ENCODE data around the gene RASSF7. TPM values are rescaled to one million over a fixed set of nuclear protein-coding genes. Genes with fewer than 3 reads are reported as not detected.

RASSF7 gene
- total RNA-seq, 1 donor from 2014 or later: 32.3 TPM

DNA sequence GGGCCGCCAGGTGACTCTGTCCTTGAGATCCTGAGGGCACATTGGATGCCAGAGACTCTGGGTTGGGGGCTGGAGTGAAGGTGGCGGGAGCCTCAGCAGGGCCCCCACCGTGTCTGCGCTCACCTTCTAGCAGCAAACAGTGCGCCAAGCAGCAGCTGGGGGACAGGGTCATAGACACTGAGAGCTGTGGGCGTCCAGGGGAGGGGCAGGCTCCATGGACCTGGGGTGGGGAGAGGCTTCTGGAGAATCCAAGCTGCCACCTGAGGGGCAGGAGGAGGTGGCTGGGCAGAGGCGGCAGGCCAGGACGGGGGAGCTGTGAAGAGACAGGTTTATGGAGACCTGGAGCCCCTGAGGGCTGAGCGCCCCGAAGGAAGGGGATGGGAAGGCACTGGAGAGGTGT lies 23.5 kb downstream of the RASSF7 start:
- H3K36me3 Mint-ChIP-seq (ENCODE audit: low read depth, unreplicated experiment): peaks cover 23% of the 10 kb centered on the region
- FAIRE-seq: no peak

DNA sequence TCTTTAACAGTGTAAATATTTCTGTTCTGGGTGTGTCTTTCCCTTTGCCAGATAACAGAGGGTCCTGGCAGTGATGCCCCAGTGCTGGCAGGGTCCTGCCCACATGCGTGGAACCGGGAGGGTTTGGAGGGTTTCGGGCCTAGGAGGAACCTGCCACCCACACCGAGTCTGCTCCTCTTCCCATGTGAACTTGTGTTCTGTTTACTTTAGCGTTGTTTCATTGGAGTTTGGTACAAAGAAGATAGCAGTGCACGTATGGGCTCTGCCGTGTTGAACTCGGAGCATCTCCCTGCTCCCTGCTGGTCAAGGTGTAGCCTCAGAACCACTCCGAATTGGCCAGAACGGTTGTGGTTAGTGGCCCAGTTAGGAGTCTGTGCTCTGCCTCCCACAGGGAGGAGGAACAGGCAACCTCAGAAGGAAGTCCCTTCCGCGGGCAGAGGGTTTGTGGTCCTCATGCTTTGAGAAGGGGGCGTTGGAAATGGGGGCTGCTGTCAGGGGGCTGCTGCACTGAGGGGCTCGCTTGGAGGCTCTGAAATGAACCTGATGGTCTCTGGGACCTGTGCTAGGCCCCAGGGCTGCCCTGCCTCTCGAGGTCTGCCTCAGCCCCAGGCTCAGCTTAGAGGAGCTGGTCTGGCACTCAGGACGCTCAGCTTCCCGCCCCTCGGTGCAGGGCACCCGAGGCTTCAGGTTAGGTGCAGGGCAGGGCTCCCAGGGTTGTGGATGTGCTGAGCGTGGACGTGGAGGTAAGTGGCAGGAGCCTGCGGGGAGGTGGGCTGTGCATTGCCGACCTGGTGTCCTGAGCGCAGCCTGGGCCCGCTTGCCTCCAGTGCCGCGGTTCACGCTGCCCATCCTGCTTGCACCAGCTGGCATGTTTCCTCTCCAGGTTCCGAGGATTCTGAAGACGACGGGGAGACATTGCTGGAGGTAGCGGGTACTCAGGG lies 25.9 kb downstream of the RASSF7 start:
- peaks cover 20% of the 10 kb centered on the region for H3K36me3 ChIP-seq (ENCODE audit: insufficient read depth, low read length)
- H3K27ac ChIP-seq (ENCODE audit: low read depth, low read length): no peak overlapping the region
- Mint-ChIP-seq H3K4me1 (ENCODE audit: low read depth, unreplicated experiment) (peaks cover 27% of the 10 kb centered on the region), H3K4me3 (ENCODE audit: unreplicated experiment) (no peak overlapping the region), H3K36me3 (ENCODE audit: low read depth, unreplicated experiment) (peaks cover 25% of the 10 kb centered on the region), H3K27ac (ENCODE audit: unreplicated experiment) (peak overlapping the region; percentile 99), H3K27me3 (ENCODE audit: low read depth, unreplicated experiment) (no peaks in the 10 kb centered on the region), H3K9me3 (ENCODE audit: unreplicated experiment) (no peaks in the 10 kb centered on the region)
- no peak overlapping the region for H3K4me2 ChIP-seq (ENCODE audit: low read length)
- no peak overlapping the region for H3K4me3 ChIP-seq (ENCODE audit: insufficient read depth, low read depth, low read length)
- H3K4me1 ChIP-seq (ENCODE audit: insufficient read depth, low read length): peaks cover 11% of the 10 kb centered on the region
- no peaks in the 10 kb centered on the region for H3K27me3 ChIP-seq (ENCODE audit: insufficient read depth, low read length)
- no peak for DNase-seq (ENCODE audit: low read depth)
- no peaks in the 10 kb centered on the region for H3K9me3 ChIP-seq (ENCODE audit: insufficient read depth, low read depth, low read length)
- TF ChIP-seq, protein P1, sequence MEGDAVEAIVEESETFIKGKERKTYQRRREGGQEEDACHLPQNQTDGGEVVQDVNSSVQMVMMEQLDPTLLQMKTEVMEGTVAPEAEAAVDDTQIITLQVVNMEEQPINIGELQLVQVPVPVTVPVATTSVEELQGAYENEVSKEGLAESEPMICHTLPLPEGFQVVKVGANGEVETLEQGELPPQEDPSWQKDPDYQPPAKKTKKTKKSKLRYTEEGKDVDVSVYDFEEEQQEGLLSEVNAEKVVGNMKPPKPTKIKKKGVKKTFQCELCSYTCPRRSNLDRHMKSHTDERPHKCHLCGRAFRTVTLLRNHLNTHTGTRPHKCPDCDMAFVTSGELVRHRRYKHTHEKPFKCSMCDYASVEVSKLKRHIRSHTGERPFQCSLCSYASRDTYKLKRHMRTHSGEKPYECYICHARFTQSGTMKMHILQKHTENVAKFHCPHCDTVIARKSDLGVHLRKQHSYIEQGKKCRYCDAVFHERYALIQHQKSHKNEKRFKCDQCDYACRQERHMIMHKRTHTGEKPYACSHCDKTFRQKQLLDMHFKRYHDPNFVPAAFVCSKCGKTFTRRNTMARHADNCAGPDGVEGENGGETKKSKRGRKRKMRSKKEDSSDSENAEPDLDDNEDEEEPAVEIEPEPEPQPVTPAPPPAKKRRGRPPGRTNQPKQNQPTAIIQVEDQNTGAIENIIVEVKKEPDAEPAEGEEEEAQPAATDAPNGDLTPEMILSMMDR (IDR thresholded peaks at IDR 0.05; ENCODE audit: insufficient read depth, low read depth, low read length): no peak
- TF ChIP-seq EZH2 (IDR thresholded peaks at IDR 0.05; ENCODE audit: insufficient read depth, low read length): no peak
- peaks cover 76% of the 10 kb centered on the region for H4K20me1 ChIP-seq (ENCODE audit: insufficient read depth, low read length)
- peaks cover 73% of the 10 kb centered on the region for H3K79me2 ChIP-seq (ENCODE audit: insufficient read depth, low read length)
- FAIRE-seq: no peak
- no peak overlapping the region for H3K9ac ChIP-seq (ENCODE audit: low read length)
- H2AFZ ChIP-seq (ENCODE audit: low read depth, low read length): no peak overlapping the region

More for the DNA sequence above, 23.5 kb downstream of the RASSF7 start:
- Histone ChIP-seq H3K79me2 (ENCODE audit: insufficient read depth, low read length) (peaks cover 79% of the 10 kb centered on the region), H3K27ac (ENCODE audit: low read depth, low read length) (no peak overlapping the region), H3K27me3 (ENCODE audit: insufficient read depth, low read length) (no peaks in the 10 kb centered on the region), H2AFZ (ENCODE audit: low read depth, low read length) (no peak overlapping the region), H3K9ac (ENCODE audit: low read length) (no peak overlapping the region), H4K20me1 (ENCODE audit: insufficient read depth, low read length) (peaks cover 74% of the 10 kb centered on the region), H3K4me3 (ENCODE audit: insufficient read depth, low read depth, low read length) (no peak overlapping the region), H3K4me1 (ENCODE audit: insufficient read depth, low read length) (peaks cover 11% of the 10 kb centered on the region), H3K36me3 (ENCODE audit: insufficient read depth, low read length) (peaks cover 11% of the 10 kb centered on the region), H3K9me3 (ENCODE audit: insufficient read depth, low read depth, low read length) (no peaks in the 10 kb centered on the region), H3K4me2 (ENCODE audit: low read length) (no peak overlapping the region)
- H3K9me3 Mint-ChIP-seq (ENCODE audit: unreplicated experiment): no peaks in the 10 kb centered on the region
- H3K4me1 Mint-ChIP-seq (ENCODE audit: low read depth, unreplicated experiment): peaks cover 37% of the 10 kb centered on the region
- H3K27ac Mint-ChIP-seq (ENCODE audit: unreplicated experiment): no peak overlapping the region
- no peak for DNase-seq (ENCODE audit: low read depth)
- no peak for TF ChIP-seq EZH2 (IDR thresholded peaks at IDR 0.05; ENCODE audit: insufficient read depth, low read length)
- TF ChIP-seq, protein P1 (IDR thresholded peaks at IDR 0.05; ENCODE audit: insufficient read depth, low read depth, low read length): no peak
- H3K4me3 Mint-ChIP-seq (ENCODE audit: unreplicated experiment): peak overlapping the region; percentile 14
- H3K27me3 Mint-ChIP-seq (ENCODE audit: low read depth, unreplicated experiment): no peaks in the 10 kb centered on the region

DNA sequence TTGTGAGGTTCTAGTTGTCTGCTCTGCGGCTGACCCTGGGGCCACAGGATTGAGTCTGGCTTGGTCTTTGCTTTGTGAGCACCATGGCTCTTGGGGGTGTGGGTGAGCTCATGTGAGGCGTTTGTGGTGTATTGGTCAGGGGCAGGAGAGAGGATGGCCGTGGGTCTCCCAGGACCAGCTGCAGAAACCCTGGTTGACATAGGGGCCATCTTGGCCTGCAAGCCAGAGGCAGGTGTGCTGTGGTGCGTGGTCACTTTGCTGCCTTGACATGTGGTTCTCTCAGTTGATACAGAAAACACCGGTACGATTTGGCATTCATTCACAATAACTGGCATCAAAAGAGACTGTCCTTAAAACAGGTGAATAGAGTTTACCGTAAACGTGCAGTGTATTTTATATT lies 26.8 kb downstream of the RASSF7 start:
- H3K4me3 ChIP-seq (ENCODE audit: insufficient read depth, low read depth, low read length): no peak overlapping the region
- FAIRE-seq: no peak
- H3K9ac ChIP-seq (ENCODE audit: low read length): peak overlapping the region; percentile 21
- H3K27ac ChIP-seq (ENCODE audit: low read depth, low read length): peak overlapping the region; percentile 31
- H3K36me3 ChIP-seq (ENCODE audit: insufficient read depth, low read length): peaks cover 23% of the 10 kb centered on the region
- H2AFZ ChIP-seq (ENCODE audit: low read depth, low read length): no peak overlapping the region
- Mint-ChIP-seq H3K4me3 (ENCODE audit: unreplicated experiment) (no peak overlapping the region), H3K4me1 (ENCODE audit: low read depth, unreplicated experiment) (peaks cover 25% of the 10 kb centered on the region), H3K27me3 (ENCODE audit: low read depth, unreplicated experiment) (no peaks in the 10 kb centered on the region), H3K36me3 (ENCODE audit: low read depth, unreplicated experiment) (peaks cover 29% of the 10 kb centered on the region), H3K9me3 (ENCODE audit: unreplicated experiment) (no peaks in the 10 kb centered on the region), H3K27ac (ENCODE audit: unreplicated experiment) (peak overlapping the region; percentile 99)
- H3K27me3 ChIP-seq (ENCODE audit: insufficient read depth, low read length): no peaks in the 10 kb centered on the region
- H3K9me3 ChIP-seq (ENCODE audit: insufficient read depth, low read depth, low read length): no peaks in the 10 kb centered on the region
- TF ChIP-seq, protein P1 (IDR thresholded peaks at IDR 0.05; ENCODE audit: insufficient read depth, low read depth, low read length): no peak
- no peak for TF ChIP-seq EZH2 (IDR thresholded peaks at IDR 0.05; ENCODE audit: insufficient read depth, low read length)
- DNase-seq (ENCODE audit: low read depth): no peak
- H3K79me2 ChIP-seq (ENCODE audit: insufficient read depth, low read length): peaks cover 67% of the 10 kb centered on the region
- H3K4me1 ChIP-seq (ENCODE audit: insufficient read depth, low read length): peaks cover 11% of the 10 kb centered on the region
- peaks cover 74% of the 10 kb centered on the region for H4K20me1 ChIP-seq (ENCODE audit: insufficient read depth, low read length)
- H3K4me2 ChIP-seq (ENCODE audit: low read length): peak overlapping the region; percentile 48
